Small intestine (tissue), 7 donors: ENCODE data around the gene HSD11B1. TPM values are rescaled to one million over a fixed set of nuclear protein-coding genes. Genes with fewer than 3 reads are reported as not detected.

Experiments
- DNase-seq, 2 donors: peaks; one replicate each; pipeline versions ENCODE4 v3.0.0 to v3.0.0-alpha.2; 2013
- FAIRE-seq: peaks from 2 replicates; lab custom pipeline; 2012; peaks lifted over from hg19 to GRCh38; lab: Jason Lieb, UNC
- H3K27ac ChIP-seq, 3 donors: one replicate each; pipeline ENCODE4 v1.5.1; 2013; ENCODE audit warnings: low read length in 2 of 3, mild to moderate bottlenecking in 2 of 3, control low read depth in 1 of 3, inconsistent platforms in 1 of 3, low read depth in 1 of 3, moderate library complexity in 1 of 3
- H3K27me3 ChIP-seq, 3 donors: one replicate each; pipeline ENCODE4 v1.6.1; 2013; ENCODE audit warnings: low read length in 3 of 3, inconsistent platforms in 1 of 3; ENCODE audit not compliant: control insufficient read depth in 3 of 3, insufficient read depth in 3 of 3
- H3K36me3 ChIP-seq, 3 donors: one replicate each; pipeline ENCODE4 v1.6.1; 2013; ENCODE audit warnings: low read length in 3 of 3, inconsistent platforms in 1 of 3, low read depth in 1 of 3, mild to moderate bottlenecking in 1 of 3, moderate library complexity in 1 of 3; ENCODE audit not compliant: control insufficient read depth in 3 of 3, insufficient read depth in 2 of 3
- H3K4me1 ChIP-seq, 3 donors: one replicate each; pipeline ENCODE4 v1.6.1; 2013; ENCODE audit warnings: low read length in 2 of 3, inconsistent platforms in 1 of 3, low read depth in 1 of 3, mild to moderate bottlenecking in 1 of 3, moderate library complexity in 1 of 3; ENCODE audit not compliant: control insufficient read depth in 3 of 3, insufficient read depth in 2 of 3
- H3K4me3 ChIP-seq, 3 donors: one replicate each; pipeline ENCODE4 v1.5.1; 2013; ENCODE audit warnings: low read length in 3 of 3, control low read depth in 1 of 3, inconsistent platforms in 1 of 3, low read depth in 1 of 3, mild to moderate bottlenecking in 1 of 3, moderate library complexity in 1 of 3
- H3K9me3 ChIP-seq, 2 donors: one replicate each; pipeline ENCODE4 v1.6.1; 2013; ENCODE audit warnings: low read depth in 1 of 2, low read length in 1 of 2; ENCODE audit not compliant: control insufficient read depth in 2 of 2, insufficient read depth in 1 of 2
- WGBS, 3 donors: extraction: QIAGEN DNeasy Blood & Tissue Kit; methylation state at CpG; one replicate each; pipeline ENCODE4 v1.1.7; 2013; 5-methylcytosine and 5-hydroxymethylcytosine counted together
- polyA plus RNA-seq, 4 donors: library from polyadenylated mRNA; stranded (reverse) in 3 of 4; unstranded in 1 of 4; fragments of 200-250 nt in 3 of 4; fragments of 120-200 nt in 1 of 4; gene quantifications; one replicate each; pipeline versions ENCODE4 v1.2.1 to v1.2.3, GENCODE V29; 2013
- donor health status: healthy with polysubstance abuse.
- donor health status: control.
- donor health status: control.
- donor health status: Bipolar disorder and iron deficiency.
- donor health status: healthy.

The HSD11B1 gene
- polyA plus RNA-seq, 4 donors, result 1.6 to 3.8 TPM; not detected in 2

- no peaks in the 10 kb centered on the region for H3K9me3 ChIP-seq
- H3K4me3 ChIP-seq, result no peak overlapping the region
- FAIRE-seq, result no peak
- H3K4me1 ChIP-seq, result peaks cover 0 to 22% (median 1%) of the 10 kb centered on the region in 3 donors
- H3K27me3 ChIP-seq, result no peaks in the 10 kb centered on the region
- no peaks in the 10 kb centered on the region for H3K36me3 ChIP-seq
- DNase-seq, result no peak
- H3K27ac ChIP-seq, result no peak overlapping the region
- 70 to 79% (median 77%) methylated on average over 4 of the region's 4 CpGs for WGBS, 3 donors
These were observed 44.0 kb downstream of the HSD11B1 start for GRCh38 chr1:209748620-209749019.

- DNase-seq (no peak), FAIRE-seq (no peak)
- no peaks in the 10 kb centered on the region for H3K27me3 ChIP-seq
- no peak overlapping the region for H3K27ac ChIP-seq
- H3K4me1 ChIP-seq, result peaks cover 0 to 22% (median 1%) of the 10 kb centered on the region in 3 donors
- no peaks in the 10 kb centered on the region for H3K36me3 ChIP-seq
- WGBS, 3 donors, result 56 to 78% (median 75%) methylated on average over 2 of the region's 2 CpGs
- no peaks in the 10 kb centered on the region for H3K9me3 ChIP-seq
- H3K4me3 ChIP-seq, result no peak overlapping the region
These were observed 44.6 kb downstream of the HSD11B1 start for GRCh38 chr1:209749205-209749604.

GRCh38 chr1:209749670-209750323 is 45.2 kb downstream of the HSD11B1 start:
- DNase-seq (peak in 1 of 2 donors; percentile 39), FAIRE-seq (no peak)
- Histone ChIP-seq H3K4me3 (no peak overlapping the region), H3K4me1 (peaks cover 0 to 22% (median 1%) of the 10 kb centered on the region in 3 donors), H3K27ac (no peak overlapping the region), H3K36me3 (no peaks in the 10 kb centered on the region), H3K9me3 (no peaks in the 10 kb centered on the region), H3K27me3 (no peaks in the 10 kb centered on the region)
- WGBS, 3 donors, result 36 to 57% (median 42%) methylated on average over 6 of the region's 6 CpGs

GRCh38 chr1:209751627-209752231 is 47.1 kb downstream of the HSD11B1 start:
- Histone ChIP-seq H3K4me3 (no peak overlapping the region), H3K36me3 (no peaks in the 10 kb centered on the region), H3K27ac (peak overlapping the region; percentile 34 to 69 (median 47)), H3K27me3 (peaks cover 0 to 2% (median 0%) of the 10 kb centered on the region in 3 donors), H3K4me1 (peaks cover 0 to 22% (median 1%) of the 10 kb centered on the region in 3 donors), H3K9me3 (no peaks in the 10 kb centered on the region)
- DNase-seq (peak in 1 of 2 donors; percentile 40), FAIRE-seq (no peak)
- 36 to 39% (median 36%) methylated on average over 5 of the region's 5 CpGs for WGBS, 3 donors

GRCh38 chr1:209752890-209753289 is 48.2 kb downstream of the HSD11B1 start:
- Histone ChIP-seq H3K4me3 (no peak overlapping the region), H3K9me3 (no peaks in the 10 kb centered on the region), H3K27ac (no peak overlapping the region), H3K36me3 (no peaks in the 10 kb centered on the region), H3K4me1 (peaks cover 0 to 15% (median 1%) of the 10 kb centered on the region in 3 donors), H3K27me3 (peaks cover 0 to 2% (median 0%) of the 10 kb centered on the region in 3 donors)
- DNase-seq (no peak), FAIRE-seq (no peak)
- WGBS, 3 donors, result 91 to 96% (median 91%) methylated on average over 3 of the region's 3 CpGs

GRCh38 chr1:209755256-209755655 is 50.6 kb downstream of the HSD11B1 start:
- DNase-seq (no peak), FAIRE-seq (no peak)
- H3K27ac ChIP-seq, result peak overlapping the region in 2 of 3 donors; percentile 51 to 88
- peaks cover 0 to 2% (median 0%) of the 10 kb centered on the region in 3 donors for H3K27me3 ChIP-seq
- no peak overlapping the region for H3K4me3 ChIP-seq
- WGBS, 3 donors, result 67 to 79% (median 69%) methylated on average over 1 of the region's 1 CpG
- peaks cover 0 to 4% (median 0%) of the 10 kb centered on the region in 3 donors for H3K4me1 ChIP-seq
- no peaks in the 10 kb centered on the region for H3K9me3 ChIP-seq
- H3K36me3 ChIP-seq, result peaks cover 0 to 5% (median 0%) of the 10 kb centered on the region in 3 donors

GRCh38 chr1:209755926-209756614 is 51.4 kb downstream of the HSD11B1 start, which contains the start of gene TRAF3IP3:
TSS of gene TRAF3IP3 (plus strand) at chr1:209756053. CDS start at chr1:209760040, 3,987 bp downstream.
- Histone ChIP-seq H3K4me3 (peak within 1 kb of the TSS; percentile 14 to 41 (median 26)), H3K27me3 (peaks cover 0 to 2% (median 0%) of the 10 kb centered on the region in 3 donors), H3K27ac (peak within 1 kb of the TSS; percentile 42 to 88 (median 51)), H3K36me3 (peaks cover 0 to 5% (median 2%) of the 10 kb centered on the region in 3 donors), H3K4me1 (peaks cover 0 to 4% (median 0%) of the 10 kb centered on the region in 3 donors), H3K9me3 (no peaks in the 10 kb centered on the region)
- WGBS, 3 donors, result 49 to 67% (median 61%) methylated on average over 10 of the region's 10 CpGs
- FAIRE-seq (no peak), DNase-seq (peak; percentile 58 to 64)
